Measurements from ENCODE around the gene RASA3.

Gene RASA3

GRCh38 chr13:114093118-114093517, 39.3 kb downstream of the RASA3 start:
- no peak overlapping the region for H3K27ac ChIP-seq (replicated peaks)
- H3K4me3 ChIP-seq (replicated peaks; ENCODE audit: insufficient read depth, low read length) = no peak overlapping the region
- no peak for DNase-seq (ENCODE audit: low read depth in 1 of 2, low spot score in 1 of 2)
- no peaks in the 10 kb centered on the region for H3K27me3 ChIP-seq (ENCODE audit: insufficient read depth, poor library complexity, severe bottlenecking)
- no peak for TF ChIP-seq CTCF (IDR thresholded peaks at IDR 0.05; ENCODE audit: insufficient read depth, low read length)
- no peak for TF ChIP-seq GABPA (IDR thresholded peaks at IDR 0.05; ENCODE audit: low read depth)
- TF ChIP-seq REST (IDR thresholded peaks at IDR 0.05; ENCODE audit: insufficient replicate concordance, low read depth) = no peak
- TF ChIP-seq POLR2AphosphoS5 (IDR thresholded peaks at IDR 0.05; ENCODE audit: low read depth) = no peak
- TF ChIP-seq SPI1 (IDR thresholded peaks at IDR 0.05; ENCODE audit: borderline replicate concordance, low read depth) = no peak

GRCh38 chr13:114092468-114092867, 40.0 kb downstream of the RASA3 start:
- Histone ChIP-seq H3K27ac (replicated peaks) (no peak overlapping the region), H3K4me3 (replicated peaks; ENCODE audit: insufficient read depth, low read length) (no peak overlapping the region), H3K27me3 (ENCODE audit: insufficient read depth, poor library complexity, severe bottlenecking) (no peaks in the 10 kb centered on the region)
- no peak for DNase-seq (ENCODE audit: low read depth in 1 of 2, low spot score in 1 of 2)
- TF ChIP-seq SPI1 (IDR thresholded peaks at IDR 0.05; ENCODE audit: borderline replicate concordance, low read depth) = no peak
- TF ChIP-seq GABPA (IDR thresholded peaks at IDR 0.05; ENCODE audit: low read depth) = no peak
- TF ChIP-seq REST (IDR thresholded peaks at IDR 0.05; ENCODE audit: insufficient replicate concordance, low read depth) = no peak
- TF ChIP-seq POLR2AphosphoS5 (IDR thresholded peaks at IDR 0.05; ENCODE audit: low read depth) = no peak
- no peak for TF ChIP-seq CTCF (IDR thresholded peaks at IDR 0.05; ENCODE audit: insufficient read depth, low read length)

- TF ChIP-seq REST (IDR thresholded peaks at IDR 0.05; ENCODE audit: insufficient replicate concordance, low read depth) (no peak), CTCF (IDR thresholded peaks at IDR 0.05; ENCODE audit: insufficient read depth, low read length) (no peak), GABPA (IDR thresholded peaks at IDR 0.05; ENCODE audit: low read depth) (no peak), SPI1 (IDR thresholded peaks at IDR 0.05; ENCODE audit: borderline replicate concordance, low read depth) (peak; percentile 90), POLR2AphosphoS5 (IDR thresholded peaks at IDR 0.05; ENCODE audit: low read depth) (0 out of 2 replicates have a peak, but pooled peaks have one; percentile 42)
- Histone ChIP-seq H3K27ac (replicated peaks) (peak overlapping the region; percentile 50), H3K4me3 (replicated peaks; ENCODE audit: insufficient read depth, low read length) (no peak overlapping the region), H3K27me3 (ENCODE audit: insufficient read depth, poor library complexity, severe bottlenecking) (no peaks in the 10 kb centered on the region)
- DNase-seq (ENCODE audit: low read depth in 1 of 2, low spot score in 1 of 2) = peak in 1 of 2 experiments; percentile 91
These were observed 41.9 kb downstream of the RASA3 start for GRCh38 chr13:114090476-114090875.
